GM21528 (cell line): ENCODE measurements around the gene OR11L1.

Experiments used
- ATAC-seq: cut with Tn5 transposase; IDR thresholded peaks from one replicate; pipeline ENCODE4 v1.9.1; 2021; ENCODE audit warnings: mild to moderate bottlenecking, moderate library complexity; ENCODE audit not compliant: unreplicated experiment, low FRiP score

The OR11L1 gene

GRCh38 chr1:247822060-247822459 is 19.6 kb downstream of the OR11L1 start:
- no peak for ATAC-seq

- no peak for ATAC-seq
These were observed 29.1 kb downstream of the OR11L1 start for GRCh38 chr1:247812637-247813036.

GRCh38 chr1:247797518-247797917 is 44.2 kb downstream of the OR11L1 start:
- no peak for ATAC-seq
